GM15510 (cell line): ENCODE results near the gene UBE4A.

ENCODE experiments used
- POLR2A ChIP-seq: IDR thresholded peaks from 3 replicates; pipeline ENCODE4 v1.6.1; 2011; ENCODE audit warnings: borderline replicate concordance; ENCODE audit not compliant: insufficient read length; ENCODE audit errors: extremely low read depth

UBE4A gene

GRCh38 chr11:118334745-118335144 lies 24.7 kb upstream of the UBE4A start:
- TF ChIP-seq POLR2A: no peak

GRCh38 chr11:118338637-118339061 lies 20.8 kb upstream of the UBE4A start:
- TF ChIP-seq POLR2A: no peak

GRCh38 chr11:118339281-118339961 lies 20.0 kb upstream of the UBE4A start:
- no peak for TF ChIP-seq POLR2A

- TF ChIP-seq POLR2A: no peak
Observed at GRCh38 chr11:118340449-118340848, 19.0 kb upstream of the UBE4A start.

- no peak for TF ChIP-seq POLR2A
Observed at GRCh38 chr11:118341261-118341660, 18.1 kb upstream of the UBE4A start.

- TF ChIP-seq POLR2A: no peak
Observed at GRCh38 chr11:118341815-118342489, 17.4 kb upstream of the UBE4A start.

GRCh38 chr11:118342503-118343161 lies 16.8 kb upstream of the UBE4A start, which contains the start of gene CD3D:
Gene CD3D, minus strand, starts transcription at chr11:118342705. Its CDS starts 98 bp downstream, at chr11:118342607.
- TF ChIP-seq POLR2A: no peak

- no peak for TF ChIP-seq POLR2A
Observed at GRCh38 chr11:118343248-118343647, 16.2 kb upstream of the UBE4A start.

- TF ChIP-seq POLR2A: no peak
Observed at GRCh38 chr11:118343981-118344515, 15.4 kb upstream of the UBE4A start, which contains the start of gene CD3G. Gene CD3G, plus strand, starts transcription at chr11:118344344. Its CDS starts 80 bp downstream, at chr11:118344424.

GRCh38 chr11:118349475-118349874 lies 9.9 kb upstream of the UBE4A start:
- no peak for TF ChIP-seq POLR2A

GRCh38 chr11:118353084-118353710 lies 6.2 kb upstream of the UBE4A start:
- TF ChIP-seq POLR2A: no peak

GRCh38 chr11:118358071-118358470 lies 1.3 kb upstream of the UBE4A start:
- TF ChIP-seq POLR2A: no peak

- TF ChIP-seq POLR2A: no peak
Observed at GRCh38 chr11:118364956-118365615, 5.7 kb downstream of the UBE4A start.

- TF ChIP-seq POLR2A: no peak
Observed at GRCh38 chr11:118366287-118366686, 6.9 kb downstream of the UBE4A start.
